GM18520 (cell line): Measurements from ENCODE around the gene COPE.
"Not testable (repeated sequence)": the region's sequence is repeated elsewhere in the genome, so short reads cannot be mapped to it uniquely, and the experiment has no call there.

Experiments
- ATAC-seq: cut with Tn5 transposase; IDR thresholded peaks from one replicate; pipeline ENCODE4 v1.9.1; 2021; ENCODE audit not compliant: unreplicated experiment

COPE gene

GRCh38 chr19:18908917-18909619, 10.1 kb downstream of the COPE start:
- ATAC-seq = no peak

- ATAC-seq = no peak
Observed at GRCh38 chr19:18906605-18907519, 12.3 kb downstream of the COPE start.

GRCh38 chr19:18905513-18906236, 13.5 kb downstream of the COPE start:
- no peak for ATAC-seq

GRCh38 chr19:18905058-18905456, 14.1 kb downstream of the COPE start:
- ATAC-seq = no peak

GRCh38 chr19:18904334-18905057, 14.7 kb downstream of the COPE start:
- ATAC-seq = no peak

GRCh38 chr19:18903156-18904037, 15.8 kb downstream of the COPE start:
- no peak for ATAC-seq

- not testable (repeated sequence) for ATAC-seq
Observed at GRCh38 chr19:18902519-18902918, 16.7 kb downstream of the COPE start.

- no peak for ATAC-seq
Observed at GRCh38 chr19:18901491-18901890, 17.7 kb downstream of the COPE start.

GRCh38 chr19:18900700-18901481, 18.3 kb downstream of the COPE start:
- ATAC-seq = no peak

GRCh38 chr19:18899624-18900560, 19.3 kb downstream of the COPE start:
- ATAC-seq = no peak

- no peak for ATAC-seq
Observed at GRCh38 chr19:18898607-18899408, 20.4 kb downstream of the COPE start.

GRCh38 chr19:18898081-18898606, 21.0 kb downstream of the COPE start:
- ATAC-seq = no peak

- no peak for ATAC-seq
Observed at GRCh38 chr19:18897094-18898029, 21.8 kb downstream of the COPE start.

GRCh38 chr19:18896421-18896841, 22.8 kb downstream of the COPE start:
- ATAC-seq = no peak

GRCh38 chr19:18895824-18896341, 23.3 kb downstream of the COPE start, which contains the start of gene CERS1:
Gene CERS1 (minus strand): TSS chr19:18896158. CDS start chr19:18896072, 86 bp downstream.
- no peak for ATAC-seq
